Measurements from ENCODE around the gene SBNO2. TPM values are rescaled to one million over a fixed set of nuclear protein-coding genes. Genes with fewer than 3 reads are reported as not detected.

Gene SBNO2
- polyA plus RNA-seq, 4 donors: 10.6 to 21.1 (median 15.1) TPM

DNA sequence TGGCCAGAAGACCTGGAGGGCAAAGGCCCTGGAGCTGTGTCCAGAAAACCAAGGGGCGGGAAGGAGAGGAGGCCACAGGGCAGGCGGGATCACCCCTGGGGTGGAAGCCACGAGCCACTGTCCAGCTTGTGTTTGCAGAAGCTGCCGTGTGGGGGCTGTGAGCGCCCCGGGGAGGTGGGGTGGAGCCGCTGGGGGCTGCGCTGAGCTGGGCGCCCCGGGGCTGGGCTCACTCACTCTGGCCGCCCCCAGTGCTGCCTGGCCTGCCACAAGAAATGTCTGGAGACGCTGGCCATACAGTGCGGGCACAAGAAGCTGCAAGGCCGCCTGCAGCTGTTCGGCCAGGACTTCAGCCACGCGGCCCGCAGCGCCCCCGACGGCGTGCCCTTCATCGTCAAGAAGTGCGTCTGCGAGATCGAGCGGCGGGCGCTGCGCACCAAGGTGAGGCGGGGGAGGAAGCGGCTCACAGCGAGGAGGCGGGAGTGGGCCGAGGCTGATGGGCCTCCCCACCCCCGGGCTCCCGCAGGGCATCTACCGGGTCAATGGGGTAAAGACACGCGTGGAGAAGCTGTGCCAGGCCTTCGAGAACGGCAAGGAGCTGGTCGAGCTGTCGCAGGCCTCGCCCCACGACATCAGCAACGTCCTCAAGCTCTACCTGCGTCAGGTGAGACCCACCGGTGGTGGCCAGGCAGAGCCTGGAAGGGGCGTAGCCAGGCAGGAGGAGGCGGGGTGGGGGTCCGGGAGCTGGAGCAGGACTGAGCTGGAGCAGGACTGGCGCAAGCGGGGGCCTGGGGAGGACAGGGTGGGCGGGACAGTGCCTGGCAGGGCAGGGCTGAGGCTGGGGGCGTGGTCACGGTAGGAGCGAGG is 92.5 kb downstream of the SBNO2 start:
- no peak for DNase-seq (ENCODE audit: low read depth in 4 of 4, low spot score in 3 of 4)

DNA sequence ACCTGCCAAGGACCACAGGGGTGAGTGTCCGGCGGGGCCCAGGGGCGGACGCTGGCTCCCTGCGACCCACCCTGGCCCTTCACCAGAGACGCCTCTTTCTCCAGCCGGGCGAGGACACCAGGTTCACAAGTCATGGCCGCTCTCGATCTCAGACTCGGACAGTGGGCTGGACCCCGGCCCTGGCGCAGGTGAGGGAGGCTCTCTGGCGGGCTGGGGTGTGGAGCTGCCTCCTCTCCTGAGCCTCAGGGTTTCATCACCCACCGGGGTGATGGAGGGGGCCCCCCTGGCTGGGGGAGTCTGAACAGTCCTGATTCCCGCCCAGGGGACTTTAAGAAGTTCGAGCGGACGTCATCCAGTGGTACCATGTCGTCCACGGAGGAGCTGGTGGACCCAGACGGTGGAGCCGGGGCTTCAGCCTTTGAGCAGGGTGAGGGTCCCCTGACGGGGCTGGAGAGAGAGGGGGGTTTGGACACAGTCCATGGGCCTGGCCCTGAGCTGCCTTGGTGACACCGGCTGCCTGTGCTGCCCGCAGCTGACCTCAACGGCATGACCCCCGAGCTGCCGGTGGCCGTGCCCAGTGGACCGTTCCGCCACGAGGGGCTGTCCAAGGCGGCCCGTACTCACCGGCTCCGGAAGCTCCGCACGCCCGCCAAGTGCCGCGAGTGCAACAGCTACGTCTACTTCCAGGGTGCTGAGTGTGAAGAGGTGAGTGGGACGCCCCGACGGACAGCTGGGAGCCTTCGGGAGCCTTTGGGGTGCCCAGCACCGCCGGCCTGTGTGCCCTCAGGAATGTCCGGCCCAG is 93.5 kb downstream of the SBNO2 start:
- DNase-seq (ENCODE audit: low read depth in 4 of 4, low spot score in 3 of 4): no peak

- DNase-seq (ENCODE audit: low read depth in 4 of 4, low spot score in 3 of 4): no peak
These were observed 94.4 kb downstream of the SBNO2 start for GRCh38 chr19:1079566-1080111.

DNA sequence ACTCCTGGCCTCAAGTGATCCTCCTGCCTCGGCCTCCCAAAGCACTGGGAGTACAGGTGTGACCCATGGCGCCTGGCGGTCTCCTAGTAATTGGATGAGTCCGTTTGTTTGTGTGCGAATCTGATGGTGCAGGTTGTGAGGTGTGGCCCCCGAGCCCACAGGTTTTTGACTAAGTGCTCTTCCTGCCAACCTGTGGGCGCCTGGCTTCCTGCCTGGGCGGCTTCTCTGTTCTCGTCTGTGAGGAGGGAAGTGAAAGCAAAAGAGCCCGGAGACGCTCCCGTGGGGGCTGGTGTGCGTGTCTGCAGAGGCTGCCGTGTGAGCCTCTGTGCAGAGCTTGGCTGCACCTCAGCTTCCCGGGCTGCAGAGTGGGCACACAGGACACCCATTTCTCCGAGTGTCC is 97.1 kb downstream of the SBNO2 start:
- no peak for DNase-seq (ENCODE audit: low read depth in 4 of 4, low spot score in 3 of 4)

DNA sequence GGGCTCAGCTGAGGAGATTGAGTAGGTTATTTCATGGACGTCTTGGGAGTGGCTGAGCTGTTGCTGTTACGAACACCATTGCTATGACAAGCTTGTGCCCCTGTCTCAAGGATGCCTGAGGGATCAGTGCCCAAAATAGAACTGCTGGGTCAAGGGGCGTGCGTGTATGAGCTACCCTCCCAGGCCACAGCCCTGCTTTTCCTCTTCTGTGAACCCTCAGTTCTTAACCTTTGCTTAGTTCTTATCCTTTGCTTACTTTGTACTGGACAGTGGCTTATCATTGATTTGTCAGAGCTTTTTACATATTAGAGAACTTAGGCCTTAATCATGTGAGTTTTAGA is 98.1 kb downstream of the SBNO2 start:
- DNase-seq (ENCODE audit: low read depth in 4 of 4, low spot score in 3 of 4): no peak

- DNase-seq (ENCODE audit: low read depth in 4 of 4, low spot score in 3 of 4): no peak
These were observed 99.4 kb downstream of the SBNO2 start for GRCh38 chr19:1074544-1075283.

DNA sequence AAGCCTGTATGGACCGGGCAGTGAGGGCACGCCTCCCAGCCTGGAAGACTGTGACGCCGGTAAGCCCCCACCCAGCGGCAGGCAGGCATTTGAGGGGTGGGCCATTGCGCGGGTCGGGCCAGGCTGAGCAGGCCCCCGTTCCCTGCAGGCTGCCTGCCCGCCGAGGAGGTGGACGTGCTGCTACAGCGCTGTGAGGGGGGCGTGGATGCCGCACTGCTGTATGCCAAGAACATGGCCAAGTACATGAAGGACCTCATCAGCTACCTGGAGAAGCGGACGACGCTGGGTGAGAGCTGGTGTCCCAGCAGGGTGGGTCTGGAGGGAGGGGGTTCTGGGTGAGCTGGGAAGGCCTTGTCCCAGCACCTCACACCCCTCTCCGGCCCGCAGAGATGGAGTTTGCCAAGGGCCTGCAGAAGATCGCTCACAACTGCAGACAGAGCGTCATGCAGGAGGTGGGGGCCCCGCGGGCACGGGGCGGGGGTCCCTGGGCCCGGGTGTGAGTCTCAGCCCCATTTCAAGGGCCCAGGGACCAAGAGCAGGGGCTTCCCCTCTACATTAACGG is 100.0 kb downstream of the SBNO2 start:
- no peak for DNase-seq (ENCODE audit: low read depth in 4 of 4, low spot score in 3 of 4)

DNA sequence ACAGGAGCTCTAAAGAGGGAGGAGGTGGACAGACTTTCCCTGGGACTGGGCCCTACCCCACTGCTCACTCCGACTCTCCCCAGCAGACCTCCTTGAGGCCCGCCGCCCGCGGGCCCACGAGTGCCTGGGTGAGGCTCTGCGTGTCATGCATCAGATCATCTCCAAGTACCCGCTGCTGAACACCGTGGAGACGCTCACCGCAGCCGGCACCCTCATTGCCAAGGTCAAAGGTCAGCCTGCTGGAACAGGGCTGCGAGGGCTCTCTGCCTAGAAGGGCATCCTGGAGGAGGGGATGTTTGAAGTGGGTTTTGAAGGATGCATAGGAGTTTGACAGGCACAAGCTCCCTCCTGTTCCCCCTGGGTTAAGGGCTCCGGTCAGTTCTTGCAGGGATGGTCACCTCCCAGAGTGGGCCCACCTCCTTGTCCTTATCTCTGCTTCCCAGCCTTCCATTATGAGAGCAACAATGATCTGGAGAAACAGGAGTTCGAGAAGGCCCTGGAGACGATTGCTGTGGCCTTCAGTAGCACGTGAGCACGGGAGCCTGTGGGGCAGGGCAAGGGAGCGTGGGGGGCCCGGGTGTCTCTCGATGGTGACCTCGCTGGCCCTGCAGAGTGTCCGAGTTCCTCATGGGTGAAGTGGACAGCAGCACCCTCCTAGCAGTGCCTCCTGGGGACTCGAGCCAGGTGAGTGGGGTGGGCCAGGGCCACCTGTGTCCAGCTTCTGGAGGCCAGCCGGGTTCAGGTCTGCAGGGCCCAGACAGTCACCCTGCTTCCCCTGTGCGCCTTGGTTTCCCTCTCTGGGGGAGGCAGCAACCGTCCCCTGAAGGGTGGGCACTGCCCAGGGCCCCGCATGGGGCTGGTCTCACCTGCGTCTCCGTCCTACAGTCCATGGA is 100.8 kb downstream of the SBNO2 start:
- DNase-seq (ENCODE audit: low read depth in 4 of 4, low spot score in 3 of 4): no peak

- DNase-seq (ENCODE audit: low read depth in 4 of 4, low spot score in 3 of 4): no peak
These were observed 101.6 kb downstream of the SBNO2 start for GRCh38 chr19:1072371-1073015.

DNA sequence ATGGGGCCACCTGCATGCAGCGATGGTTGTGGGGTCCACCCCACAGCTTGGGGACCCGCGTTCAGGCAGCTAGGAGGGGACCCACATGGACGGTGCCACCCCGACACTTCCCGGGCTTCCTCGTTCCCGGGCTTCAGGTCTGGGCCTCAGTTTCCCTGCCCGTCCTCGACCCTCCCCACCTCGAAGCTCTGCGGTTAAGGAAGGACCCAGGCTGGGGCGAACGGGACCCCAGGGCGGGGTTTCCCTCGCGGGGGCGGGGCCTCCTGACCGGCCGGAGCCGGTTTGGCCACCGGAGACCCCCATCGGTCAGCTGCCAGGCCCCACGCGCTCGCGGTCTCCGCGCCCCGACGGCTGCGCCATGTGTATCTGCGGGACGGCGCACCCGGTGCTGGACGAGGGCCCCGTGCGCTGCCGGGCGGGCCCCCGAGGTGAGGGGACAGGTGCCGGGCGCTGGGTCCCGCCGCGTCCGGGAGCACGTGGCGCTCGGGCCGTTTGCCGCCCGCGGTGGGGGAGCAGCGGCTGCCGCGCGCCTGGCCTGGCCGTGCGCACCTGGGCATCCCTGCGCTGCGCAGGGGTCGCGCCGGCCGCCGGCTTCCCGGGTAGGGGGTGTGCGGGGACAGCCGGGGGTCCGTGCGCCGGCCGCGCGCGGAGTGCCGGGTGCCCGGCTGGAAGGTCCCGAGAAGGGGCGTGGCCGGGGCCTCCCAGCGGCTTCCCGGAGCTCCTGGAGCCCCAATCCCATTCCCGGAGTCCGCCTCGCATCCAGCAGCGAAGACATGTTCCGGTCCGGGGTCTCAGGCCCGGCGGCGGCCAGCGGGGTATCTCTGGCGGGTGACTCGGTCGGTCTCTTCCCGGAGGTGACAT is 102.9 kb downstream of the SBNO2 start:
- DNase-seq (ENCODE audit: low read depth in 4 of 4, low spot score in 3 of 4): no peak

DNA sequence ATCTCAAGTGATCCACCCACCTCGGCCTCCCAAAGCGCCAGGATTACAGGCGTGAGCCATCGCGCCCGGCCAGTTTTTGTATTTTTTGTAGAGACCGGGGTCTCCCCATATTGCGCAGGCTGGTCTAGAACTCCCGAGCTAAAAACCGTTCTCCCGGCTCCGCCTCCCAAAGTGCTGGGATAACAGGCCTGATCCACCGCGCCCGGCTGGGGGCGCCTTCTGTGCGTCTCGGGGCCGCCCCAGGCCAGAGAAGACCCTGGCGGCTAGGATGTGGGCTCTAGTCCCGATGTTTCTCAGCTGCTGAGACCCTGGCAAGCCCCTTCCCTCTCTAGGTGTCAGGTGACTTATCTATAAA is 103.5 kb downstream of the SBNO2 start:
- DNase-seq (ENCODE audit: low read depth in 4 of 4, low spot score in 3 of 4): no peak

GRCh38 chr19:1069009-1069779 is 104.9 kb downstream of the SBNO2 start:
- DNase-seq (ENCODE audit: low read depth in 4 of 4, low spot score in 3 of 4): no peak

DNA sequence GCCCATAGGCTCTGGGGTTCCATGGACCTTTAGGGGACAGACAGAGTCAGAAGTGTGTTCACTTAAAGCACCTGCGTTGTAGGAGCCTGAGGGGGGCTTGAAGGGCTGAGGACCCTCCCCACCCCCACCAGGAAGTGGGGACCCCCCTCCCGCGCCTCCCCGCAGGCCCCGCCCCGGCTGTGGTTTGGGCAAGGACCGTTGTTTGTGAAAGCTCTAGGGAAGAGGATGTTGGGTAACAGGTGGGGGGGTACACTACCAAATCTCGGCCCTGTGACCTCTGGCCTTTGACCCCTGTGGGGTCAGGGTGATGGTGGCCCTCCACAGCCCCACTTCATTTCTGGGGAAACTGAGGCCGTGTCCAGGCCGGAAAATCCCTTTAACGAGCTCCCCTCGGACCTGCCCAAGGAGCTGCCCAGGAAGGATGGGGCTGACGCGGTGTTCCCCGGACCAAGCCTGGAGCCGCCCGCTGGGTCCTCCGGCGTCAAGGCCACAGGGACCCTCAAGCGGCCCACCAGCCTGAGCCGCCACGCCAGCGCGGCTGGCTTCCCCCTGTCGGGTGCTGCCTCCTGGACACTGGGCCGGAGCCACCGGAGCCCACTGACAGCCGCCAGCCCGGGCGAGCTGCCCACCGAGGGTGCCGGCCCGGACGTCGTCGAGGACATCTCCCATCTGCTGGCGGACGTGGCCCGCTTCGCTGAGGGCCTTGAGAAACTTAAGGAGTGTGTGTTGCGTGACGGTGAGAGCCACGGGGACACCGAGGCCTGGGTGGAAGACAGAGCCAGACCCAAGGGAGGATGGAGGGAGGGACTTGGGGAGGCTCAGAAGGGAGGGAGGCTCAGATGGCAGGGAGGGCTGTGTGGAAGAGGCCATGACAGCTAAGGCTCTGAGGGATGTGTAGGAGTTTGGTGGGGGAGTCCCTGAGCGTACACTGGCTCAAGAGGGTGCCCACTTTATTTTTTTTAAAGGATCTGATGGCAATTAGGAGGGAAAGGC is 105.8 kb downstream of the SBNO2 start:
- no peak for DNase-seq (ENCODE audit: low read depth in 4 of 4, low spot score in 3 of 4)

DNA sequence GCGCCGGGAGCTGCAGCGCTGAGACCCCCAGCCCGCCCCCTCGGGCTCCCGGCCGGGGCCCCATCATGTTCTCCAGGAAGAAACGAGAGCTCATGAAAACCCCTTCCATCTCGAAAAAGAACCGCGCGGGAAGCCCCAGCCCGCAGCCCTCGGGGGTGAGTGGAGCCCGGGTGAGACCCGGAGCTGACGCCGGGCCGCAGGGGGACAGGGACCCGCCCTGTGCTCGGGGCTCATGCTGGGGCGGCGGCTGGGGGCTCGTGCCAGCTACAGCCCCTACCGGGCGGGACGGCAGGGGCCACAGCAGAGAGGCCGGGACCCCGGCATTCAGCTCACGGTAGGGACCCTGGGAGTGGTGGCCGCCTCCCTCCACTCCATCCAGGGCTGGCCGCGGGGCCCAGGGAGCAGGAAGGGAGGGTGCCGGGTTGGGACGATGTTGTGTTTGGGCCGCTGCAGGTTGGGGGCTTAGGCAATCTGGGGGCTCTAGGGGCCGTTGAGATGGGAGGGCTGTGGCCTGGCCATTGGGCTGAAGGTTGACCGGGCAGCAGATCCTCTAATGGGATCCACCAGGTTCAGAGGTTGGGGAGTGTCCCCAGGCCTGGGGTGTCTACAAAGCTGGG is 106.6 kb downstream of the SBNO2 start:
- DNase-seq (ENCODE audit: low read depth in 4 of 4, low spot score in 3 of 4): no peak

GRCh38 chr19:1066748-1067340 is 107.2 kb downstream of the SBNO2 start, which contains the start of gene ARHGAP45:
Gene ARHGAP45, plus strand, starts transcription at chr19:1067167. Its CDS starts 239 bp downstream, at chr19:1067406.
- DNase-seq (ENCODE audit: low read depth in 4 of 4, low spot score in 3 of 4): no peak

All from left renal pelvis (tissue), 4 donors.